Measurements from ENCODE around the gene CALM3.
A peak's percentile ranks its signal among the peaks of the same experiment; 100 is the strongest.
"Not testable (repeated sequence)": the region's sequence is repeated elsewhere in the genome, so short reads cannot be mapped to it uniquely, and the experiment has no call there.

CALM3 gene

DNA sequence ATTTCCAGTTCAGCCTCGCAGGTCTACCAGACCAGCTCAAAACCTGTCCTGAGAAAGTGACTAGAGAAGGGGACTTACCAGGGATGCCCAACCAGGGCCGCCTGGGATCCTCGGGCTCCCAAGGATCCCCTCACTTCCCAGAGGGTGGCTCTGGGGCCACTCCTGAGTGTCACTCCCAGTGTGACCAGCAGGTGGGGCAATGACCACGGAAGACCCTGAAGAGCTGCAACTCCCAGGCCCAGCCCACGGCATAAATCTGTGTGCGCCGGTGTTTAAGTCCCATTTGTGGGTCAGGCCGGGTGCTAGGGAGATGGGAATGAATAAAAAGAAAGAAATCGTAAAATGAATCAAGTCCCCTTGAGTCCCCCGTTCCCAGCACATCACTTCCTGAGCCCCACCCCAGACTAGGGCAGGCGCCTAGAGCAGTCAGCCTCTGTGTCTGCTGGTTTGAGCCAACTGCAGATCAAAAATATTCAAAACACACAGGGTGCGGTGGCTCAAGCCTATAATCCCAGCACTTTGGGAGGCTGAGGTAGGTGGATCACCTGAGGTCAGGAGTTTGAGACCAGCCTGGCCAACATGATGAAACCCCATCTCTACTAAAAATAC, 13.1 kb downstream of the CALM3 start:
- peak; percentile 56 to 64 for DNase-seq (ENCODE audit: low read depth in 2 of 2)

DNA sequence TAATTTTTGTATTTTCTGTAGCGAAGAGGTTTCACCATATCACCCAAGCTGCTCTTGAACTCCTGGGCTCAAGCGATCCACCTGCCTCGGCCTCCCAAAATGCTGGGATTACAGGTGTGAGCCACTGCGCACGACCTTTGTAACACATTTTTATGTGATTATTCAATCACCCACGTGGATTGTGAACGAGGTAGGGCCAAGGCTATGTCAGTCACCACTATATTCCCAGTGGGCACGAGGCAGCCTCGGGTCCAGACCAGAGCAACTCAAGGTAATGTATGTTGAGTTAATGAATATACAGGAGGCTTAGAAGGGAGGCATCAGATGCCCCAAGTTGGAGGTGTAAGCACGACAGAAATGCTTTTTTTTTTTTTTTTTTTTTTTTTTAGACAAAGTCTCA, 14.8 kb downstream of the CALM3 start:
- DNase-seq (ENCODE audit: low read depth in 2 of 2) = no peak

DNA sequence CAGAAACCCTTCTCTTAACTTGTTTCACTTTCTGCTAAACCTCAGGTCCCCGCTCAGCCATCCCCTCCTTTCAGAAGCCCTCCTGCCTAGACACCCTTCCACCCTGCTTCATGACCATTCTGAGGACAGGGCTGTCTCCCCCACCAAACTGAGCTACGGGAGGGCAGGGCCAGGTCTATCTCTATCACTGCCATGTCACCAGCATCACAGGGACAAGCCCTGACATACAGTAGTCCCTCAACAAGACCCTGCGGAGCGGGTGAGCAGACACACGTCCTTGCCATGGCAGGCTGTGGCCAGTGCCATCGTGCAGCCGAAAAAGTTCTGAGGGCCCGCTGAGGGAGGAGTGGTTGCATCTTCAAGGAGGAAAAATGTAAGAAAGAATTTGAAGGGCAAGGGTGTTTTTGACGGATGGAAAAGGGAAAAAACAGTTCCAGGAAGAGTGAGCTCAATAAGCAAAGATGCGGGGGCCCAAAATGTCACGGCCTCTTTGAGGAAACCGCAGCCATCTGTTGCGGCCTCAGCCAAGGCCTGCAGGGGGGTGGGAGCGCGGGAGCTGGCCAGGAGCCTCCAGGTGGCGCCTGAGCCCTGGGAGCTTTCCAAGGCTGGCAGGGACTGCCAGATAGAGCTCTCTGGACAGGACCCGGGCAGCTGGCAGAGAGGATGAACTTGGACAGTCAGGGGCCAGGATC, 15.6 kb downstream of the CALM3 start:
- no peak for DNase-seq (ENCODE audit: low read depth in 2 of 2)

DNA sequence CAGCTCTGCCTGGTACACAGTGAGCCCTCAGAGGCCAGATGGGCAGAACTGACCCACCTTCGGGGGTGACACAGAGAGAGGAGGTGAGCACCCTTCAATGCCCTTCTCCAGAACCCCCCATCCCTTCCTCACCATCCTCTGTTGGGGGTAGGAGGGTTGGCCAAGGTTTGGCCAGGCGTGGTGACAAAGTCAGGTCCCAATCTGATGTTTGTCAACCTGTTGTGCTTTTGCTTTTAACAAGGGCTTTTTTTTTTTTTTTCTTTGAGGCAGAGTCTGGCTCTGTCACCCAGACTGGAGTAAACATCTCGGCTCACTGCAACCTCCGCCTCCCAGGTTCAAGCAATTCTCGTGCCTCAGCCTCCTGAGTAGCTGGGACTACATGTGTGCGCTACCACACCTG, 16.5 kb downstream of the CALM3 start:
- DNase-seq (ENCODE audit: low read depth in 2 of 2) = no peak

- DNase-seq (ENCODE audit: low read depth in 2 of 2) = no peak
Measured at GRCh38 chr19:46618670-46619231, 17.6 kb downstream of the CALM3 start.

GRCh38 chr19:46620267-46620666, 19.1 kb downstream of the CALM3 start:
- no peak for DNase-seq (ENCODE audit: low read depth in 2 of 2)

DNA sequence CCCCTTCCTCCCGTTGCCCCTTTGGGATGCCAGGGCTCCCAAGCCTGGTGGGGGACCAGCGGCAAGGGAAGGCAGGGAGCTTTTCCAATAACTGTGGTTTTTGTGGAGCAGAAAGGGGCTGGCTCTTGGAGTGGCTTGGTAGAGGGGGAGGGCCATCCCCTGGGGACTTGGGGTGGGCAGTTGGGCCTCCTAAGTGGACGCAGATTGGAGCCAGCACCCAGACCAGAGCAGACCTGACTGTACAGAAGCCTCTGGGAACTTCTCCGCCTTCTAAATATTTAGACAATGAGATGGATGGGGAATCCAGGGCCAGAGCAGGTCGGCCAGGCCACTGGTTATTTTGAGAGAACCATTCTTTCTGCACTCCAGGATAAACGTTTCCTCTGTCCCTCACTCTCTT, 19.6 kb downstream of the CALM3 start:
- no peak for DNase-seq (ENCODE audit: low read depth in 2 of 2)

GRCh38 chr19:46621191-46622117, 20.3 kb downstream of the CALM3 start:
- no peak for DNase-seq (ENCODE audit: low read depth in 2 of 2)

GRCh38 chr19:46622118-46622446, 21.0 kb downstream of the CALM3 start:
- DNase-seq (ENCODE audit: low read depth in 2 of 2) = no peak

DNA sequence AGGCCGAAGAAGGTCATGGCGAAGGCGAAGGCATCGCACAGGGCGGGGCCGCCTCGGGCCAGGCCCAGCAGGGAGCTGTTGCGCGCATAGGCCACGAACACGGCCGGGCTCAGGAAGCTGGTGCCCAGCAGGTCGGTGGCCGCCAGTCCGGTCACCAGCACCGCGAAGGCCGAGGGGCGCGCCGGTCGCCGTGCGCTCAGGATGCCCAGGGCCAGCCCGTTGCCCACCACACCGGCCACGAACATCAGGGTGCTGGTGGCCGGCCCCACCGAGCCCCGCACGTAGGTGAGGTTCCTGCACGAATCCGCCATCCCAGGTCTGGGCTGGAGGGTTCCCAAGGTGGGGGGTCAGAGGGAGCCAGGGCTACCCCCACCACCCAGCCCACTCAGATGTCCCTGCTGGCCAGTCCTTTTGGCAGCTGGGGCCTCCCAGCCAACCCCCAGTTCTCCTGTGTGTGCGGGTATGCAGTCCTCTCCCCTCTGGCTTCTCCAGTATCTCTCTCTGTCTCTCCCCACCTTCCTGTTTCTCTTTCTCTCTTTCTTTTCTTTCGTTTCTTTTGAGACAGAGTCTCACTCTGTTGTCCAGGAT, 22.9 kb downstream of the CALM3 start:
- DNase-seq (ENCODE audit: low read depth in 2 of 2) = no peak

- no peak for DNase-seq (ENCODE audit: low read depth in 2 of 2)
Measured at GRCh38 chr19:46624958-46625661, 24.0 kb downstream of the CALM3 start, which contains the start of gene PTGIR. PTGIR (minus strand) TSS chr19:46625089; CDS start chr19:46624225, 864 bp downstream.

DNA sequence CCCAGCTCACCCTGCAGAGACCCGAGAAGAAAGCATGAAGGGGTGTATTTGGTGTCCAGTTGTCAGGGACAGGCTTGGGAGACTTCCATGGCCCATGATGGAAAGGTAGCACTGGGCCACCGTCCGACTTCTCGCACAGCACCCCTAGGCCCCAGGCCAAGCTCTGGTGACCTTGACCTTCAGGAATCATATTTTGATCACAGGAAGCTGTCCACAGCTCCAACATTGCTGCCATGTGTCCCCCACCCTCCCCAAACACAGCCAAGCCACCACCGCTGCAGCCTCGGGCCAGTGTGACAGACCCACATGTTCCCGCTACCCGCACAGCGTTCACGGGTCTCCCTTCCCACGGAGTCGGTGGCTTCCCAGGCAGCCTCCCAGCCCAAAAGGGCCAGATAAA, 24.6 kb downstream of the CALM3 start:
- no peak for DNase-seq (ENCODE audit: low read depth in 2 of 2)

DNA sequence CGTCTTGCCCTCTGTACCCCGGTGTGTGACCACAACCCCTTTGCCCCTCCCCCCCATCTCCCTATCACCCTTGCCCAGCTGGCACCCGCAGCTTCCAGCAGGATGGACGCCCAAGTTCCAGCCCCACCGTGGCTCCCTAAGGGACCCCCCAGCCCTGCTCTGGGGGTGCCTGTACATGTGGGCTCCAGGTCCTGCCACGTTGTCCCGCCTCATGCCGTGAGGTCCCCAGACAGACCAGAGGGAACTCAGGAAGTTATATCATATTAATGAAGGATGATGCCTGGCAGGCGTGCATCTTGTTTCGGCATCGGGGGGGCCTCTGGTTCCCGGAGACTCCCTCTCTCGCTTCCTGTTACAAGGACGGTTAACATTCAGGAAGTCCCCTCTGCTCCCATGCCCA, 25.3 kb downstream of the CALM3 start:
- DNase-seq (ENCODE audit: low read depth in 2 of 2) = no peak

GRCh38 chr19:46628970-46629369, 27.8 kb downstream of the CALM3 start:
- DNase-seq (ENCODE audit: low read depth in 2 of 2) = not testable (repeated sequence)

DNA sequence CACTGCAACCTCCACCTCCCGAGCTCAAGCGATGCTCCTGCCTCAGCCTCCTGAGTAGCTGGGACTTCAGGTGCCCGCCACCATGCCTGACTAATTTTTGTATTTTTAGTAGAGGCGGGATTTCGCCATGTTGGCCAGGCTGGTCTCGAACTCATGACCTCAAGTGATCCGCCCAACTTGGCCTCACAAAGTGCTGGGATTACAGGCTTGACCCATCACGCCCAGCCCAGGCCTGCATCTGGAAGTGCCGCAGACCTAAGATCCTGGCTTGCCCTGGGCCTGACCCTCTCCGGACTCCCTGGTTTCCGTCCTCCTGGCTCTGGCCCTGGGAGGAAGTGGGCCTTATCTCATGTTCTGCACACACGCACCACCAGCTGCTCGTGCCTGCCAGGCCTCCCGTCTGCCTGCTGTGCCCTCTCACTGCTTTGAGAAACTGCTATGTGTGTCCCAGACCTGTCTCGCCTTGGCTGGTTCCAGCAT, 28.5 kb downstream of the CALM3 start:
- DNase-seq (ENCODE audit: low read depth in 2 of 2) = no peak

GRCh38 chr19:46630586-46631205, 29.6 kb downstream of the CALM3 start:
- no peak for DNase-seq (ENCODE audit: low read depth in 2 of 2)

GRCh38 chr19:46631481-46631880, 30.4 kb downstream of the CALM3 start:
- DNase-seq (ENCODE audit: low read depth in 2 of 2) = no peak

DNA sequence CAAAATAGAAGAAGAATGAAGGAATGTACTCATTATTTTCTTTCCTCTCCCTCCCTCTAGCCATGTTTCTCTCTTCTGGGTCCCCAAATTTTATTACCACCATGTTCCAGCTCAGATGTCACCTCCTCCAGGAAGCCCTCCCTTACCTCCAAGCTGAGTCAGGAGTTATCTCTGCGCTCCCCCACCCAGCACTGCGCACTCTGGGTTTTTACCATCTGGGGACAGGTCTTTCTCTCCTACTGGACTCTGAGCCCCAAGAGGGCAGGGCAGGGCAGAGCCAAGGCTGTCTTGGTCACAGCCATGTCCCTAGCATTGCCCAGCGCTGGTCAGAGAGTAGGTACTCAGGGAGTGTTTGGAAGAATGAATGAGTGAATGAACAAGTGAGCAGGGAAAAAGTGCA, 32.0 kb downstream of the CALM3 start:
- no peak for DNase-seq (ENCODE audit: low read depth in 2 of 2)

GRCh38 chr19:46634045-46634655, 33.0 kb downstream of the CALM3 start:
- peak; percentile 77 to 87 for DNase-seq (ENCODE audit: low read depth in 2 of 2)

DNA sequence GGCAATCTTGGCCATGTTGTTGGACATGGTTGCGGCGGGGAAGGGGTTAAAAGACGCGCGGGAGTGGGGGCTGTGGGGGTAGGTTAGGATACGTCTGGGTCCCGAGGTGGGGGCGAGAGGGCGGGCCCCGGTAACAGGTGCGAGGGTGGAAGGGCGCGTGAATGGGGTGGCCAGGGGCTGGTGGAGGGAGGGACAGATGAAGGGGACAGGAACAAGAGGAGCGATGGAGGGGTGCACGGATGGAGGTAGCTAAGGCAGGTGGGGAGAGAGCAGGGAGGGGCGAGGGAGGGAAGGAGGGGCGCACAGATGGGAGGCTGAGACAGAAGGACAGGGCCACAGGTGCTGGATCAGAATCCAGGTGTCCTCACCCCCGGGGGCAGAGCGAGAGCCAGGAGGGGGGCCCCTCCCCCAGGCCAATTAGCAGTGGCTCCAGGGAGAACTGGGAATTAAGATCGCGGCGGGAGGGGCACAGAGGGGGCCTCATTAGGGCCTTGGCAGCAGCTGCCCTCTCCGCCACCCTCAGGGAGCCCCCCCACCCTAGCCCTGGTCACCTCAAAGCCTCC, 33.6 kb downstream of the CALM3 start:
- no peak for DNase-seq (ENCODE audit: low read depth in 2 of 2)
